ENCODE measurements around the gene PHLDA3.

GRCh38 chr1:201499795-201500669 is 31.0 kb upstream of the PHLDA3 start:
- TF ChIP-seq CTCF (IDR thresholded peaks at IDR 0.05) (no peak), POLR2A (IDR thresholded peaks at IDR 0.05) (no peak)
